K562 (cell line): ENCODE results near the gene AKT3. TPM values are rescaled to one million over a fixed set of nuclear protein-coding genes. Genes with fewer than 3 reads are reported as not detected.

Source experiments
- ATAC-seq: fragments of 200-7000 bp; cut with Tn5 transposase; 3 replicates; pipeline ENCODE4 v1.9.1; 2020; ENCODE audit warnings: moderate library complexity
- BruUV-seq: library from RNA; stranded (reverse); fragments of 400-500 nt; replicated peaks from 2 replicates; lab custom pipeline; 2021; lab: Mats Ljungman, UMichigan
- CTCF ChIA-PET: fragments of 300-600 bp; formaldehyde crosslinking; extraction: SDS; loops from one replicate; lab custom pipeline; 2021; ENCODE audit warnings: low intra/inter-chr PET ratio; lab: Yijun Ruan, JAX
- POLR2A ChIA-PET: fragments of 300-600, 350-650 bp; sonication (Branson Sonifier 250); formaldehyde crosslinking; extraction: SDS; loops from one replicate; lab custom pipeline; 2021; ENCODE audit warnings: antibody characterized with exemption, inconsistent platforms; lab: Yijun Ruan, JAX
- DNase-seq, 4 experiments: peaks; one replicate each; pipeline versions ENCODE4 v3.0.0 to v3.0.0-alpha.2; 2011 to 2018; ENCODE audit warnings: low spot score in 3 of 4, mixed read lengths in 3 of 4; ENCODE audit errors: extremely low read depth in 1 of 4
- FAIRE-seq: peaks from 2 replicates; lab custom pipeline; 2011; peaks lifted over from hg19 to GRCh38; lab: Jason Lieb, UNC
- H2AFZ ChIP-seq: 2 replicates; pipeline ENCODE4 v1.6.0; 2011; ENCODE audit warnings: low read depth, low read length, control low read depth, inconsistent platforms
- H3K27ac ChIP-seq: fragments of 200-600 bp; 3 replicates; pipeline ENCODE4 v1.8.0; 2011; ENCODE audit warnings: low read depth, mild to moderate bottlenecking, control low read depth, inconsistent platforms, low read length, moderate library complexity, mixed read lengths; ENCODE audit errors: extremely low read depth
- H3K27me3 ChIP-seq, 2 experiments: fragments of 300-600 bp in 1 of 2; 2 replicates in 1 of 2; 3 replicates in 1 of 2; pipeline versions ENCODE4 v1.6.0 to v1.8.0; 2011; ENCODE audit warnings: inconsistent platforms in 2 of 2, low read length in 2 of 2, mild to moderate bottlenecking in 1 of 2, mixed read lengths in 1 of 2, moderate library complexity in 1 of 2; ENCODE audit not compliant: control insufficient read depth in 2 of 2, insufficient read depth in 2 of 2
- H3K36me3 ChIP-seq: fragments of 300-600 bp; 3 replicates; pipeline ENCODE4 v1.8.0; 2011; ENCODE audit warnings: mild to moderate bottlenecking, low read length, inconsistent platforms; ENCODE audit not compliant: control insufficient read depth, insufficient read depth
- H3K4me1 ChIP-seq, 2 experiments: fragments of 200-600 bp in 1 of 2; replicated peaks in 1 of 2; 2 replicates in 1 of 2; 3 replicates in 1 of 2; pipeline versions ENCODE4 v1.5.1 to v1.8.0; 2011; ENCODE audit warnings: inconsistent platforms in 2 of 2, low read length in 2 of 2, mild to moderate bottlenecking in 1 of 2, mixed read lengths in 1 of 2, moderate library complexity in 1 of 2; ENCODE audit not compliant: control insufficient read depth in 2 of 2, insufficient read depth in 2 of 2
- H3K4me2 ChIP-seq: 2 replicates; pipeline ENCODE4 v1.6.1; 2011; ENCODE audit warnings: low read length, control low read depth, inconsistent platforms, mixed read lengths; ENCODE audit not compliant: insufficient read depth
- H3K4me3 ChIP-seq: fragments of 200-600 bp; sonication (generic), shearing (Covaris generic); 2 replicates; pipeline ENCODE4 v1.5.1; 2016; ENCODE audit warnings: control low read depth, inconsistent platforms
- H3K79me2 ChIP-seq: fragments of 200-600 bp; 3 replicates; pipeline ENCODE4 v1.8.0; 2011; ENCODE audit warnings: low read length, inconsistent platforms; ENCODE audit not compliant: control insufficient read depth, insufficient read depth
- H3K9ac ChIP-seq, 2 experiments: 2 replicates each; pipeline versions ENCODE4 v1.6.0 to v1.6.1; 2011; ENCODE audit warnings: low read depth in 2 of 2, low read length in 2 of 2, control low read depth in 1 of 2, inconsistent platforms in 1 of 2, mild to moderate bottlenecking in 1 of 2, mixed read lengths in 1 of 2; ENCODE audit not compliant: insufficient read depth in 1 of 2
- H3K9me1 ChIP-seq: one replicate; pipeline ENCODE4 v1.6.0; 2011; ENCODE audit warnings: inconsistent platforms, mild to moderate bottlenecking, low read length, moderate library complexity; ENCODE audit not compliant: control insufficient read depth, insufficient read depth
- H3K9me3 ChIP-seq: replicated peaks from 2 replicates; pipeline ENCODE4 v1.5.1; 2011; ENCODE audit warnings: low read depth, low read length, inconsistent platforms; ENCODE audit not compliant: control insufficient read depth, insufficient read depth
- H4K20me1 ChIP-seq: replicated peaks from 2 replicates; pipeline ENCODE4 v1.6.1; 2011; ENCODE audit warnings: low read length, inconsistent platforms, mixed read lengths; ENCODE audit not compliant: control insufficient read depth, insufficient read depth
- BHLHE40 ChIP-seq: IDR thresholded peaks from 2 replicates; pipeline ENCODE4 v1.6.1; 2011; ENCODE audit warnings: low read length, improper control_type of control experiment
- CEBPB ChIP-seq: fragments of 450-650 bp; IDR thresholded peaks from 2 replicates; pipeline ENCODE4 v1.6.1; 2016; ENCODE audit warnings: missing genetic modification characterization, missing compliant biosample characterization
- CHCHD3 ChIP-seq: fragments of 250-450 bp; sonication (Bioruptor Pico); IDR thresholded peaks from 2 replicates; pipeline ENCODE4 v2.1.2; 2022; ENCODE audit warnings: mild to moderate bottlenecking
- ELF4 ChIP-seq: fragments of 450-650 bp; formaldehyde crosslinking; IDR thresholded peaks from 2 replicates; pipeline ENCODE4 v1.4.0; 2022; ENCODE audit warnings: missing genetic modification characterization
- NCOR1 ChIP-seq: fragments of 450-650 bp; IDR thresholded peaks from 2 replicates; pipeline ENCODE4 v1.6.1; 2016; ENCODE audit warnings: mild to moderate bottlenecking, moderate library complexity
- SLC30A9 ChIP-seq: fragments of 250-450 bp; sonication (Bioruptor Pico); IDR thresholded peaks from 2 replicates; pipeline ENCODE4 v1.8.0; 2022; ENCODE audit warnings: mild to moderate bottlenecking, moderate library complexity
- SRSF9 ChIP-seq: fragments of 200-400 bp; formaldehyde crosslinking; IDR thresholded peaks from 2 replicates; pipeline ENCODE4 v1.6.1; 2017; ENCODE audit warnings: low read depth, low read length, borderline replicate concordance
- YY1 ChIP-seq, 3 experiments: IDR thresholded peaks; 2 replicates each; pipeline ENCODE4 v1.6.1; 2011; ENCODE audit warnings: low read length in 2 of 3, mild to moderate bottlenecking in 2 of 3, moderate library complexity in 2 of 3, borderline replicate concordance in 1 of 3, control low read depth in 1 of 3, low read depth in 1 of 3; ENCODE audit not compliant: insufficient read depth in 3 of 3, insufficient replicate concordance in 2 of 3, control insufficient read depth in 1 of 3, insufficient read length in 1 of 3; ENCODE audit errors: extremely low read depth in 1 of 3
- ZHX1 ChIP-seq: fragments of 150-350 bp; conservative IDR thresholded peaks from 2 replicates; pipeline ENCODE4 v1.6.1; 2014; ENCODE audit warnings: low read length
- ZNF347 ChIP-seq: fragments of 450-650 bp; formaldehyde crosslinking; IDR thresholded peaks from 2 replicates; pipeline ENCODE4 v1.4.0; 2020; ENCODE audit warnings: low read depth, mild to moderate bottlenecking, moderate library complexity
- ZNF395 ChIP-seq: fragments of 200-800 bp; sonication (Bioruptor generic); IDR thresholded peaks from 2 replicates; pipeline ENCODE4 v1.6.1; 2017; ENCODE audit warnings: missing genetic modification characterization, missing compliant biosample characterization
- ZNF431 ChIP-seq: sonication (generic); formaldehyde crosslinking; IDR thresholded peaks from 2 replicates; pipeline ENCODE4 v1.8.0; 2022; ENCODE audit warnings: mild to moderate bottlenecking, missing genetic modification reagents
- ZNF717 ChIP-seq: fragments of 250-450 bp; sonication (Bioruptor Pico); IDR thresholded peaks from 2 replicates; pipeline ENCODE4 v1.5.0; 2021
- ZSCAN29 ChIP-seq: fragments of 450-650 bp; IDR thresholded peaks from 2 replicates; pipeline ENCODE4 v1.6.1; 2017
- WGBS: fragments of 100-300 bp; shearing (Covaris generic); methylation state at CpG from one replicate; pipeline ENCODE4 v1.1.6; 2016; ENCODE audit warnings: low coverage, mixed read lengths; ENCODE audit not compliant: insufficient coverage; ENCODE audit errors: missing lambda C conversion rate; 5-methylcytosine and 5-hydroxymethylcytosine counted together
- in situ Hi-C: fragments of 300-500 bp; cut with MboI; formaldehyde crosslinking; loops from 4 replicates; pipeline ENCODE4 v1.15.0; 2018; ENCODE audit warnings: inconsistent platforms, mixed read lengths
- intact Hi-C: fragments of 100-400 bp; cut with micrococcal nuclease; formaldehyde crosslinking; loops from 2 replicates; pipeline ENCODE4 v1.14.2; 2022
- polyA plus RNA-seq, 8 experiments: library from polyadenylated mRNA; depleted of rRNA in 4 of 8; stranded (reverse) in 5 of 8; unstranded in 3 of 8; fragments of >200 nt; fragmentation: Nextera tagmentation in 2 of 8; fragmentation: Illumina TruSeq in 1 of 8; extraction: Ambion mirVana in 2 of 8; extraction: Trizol in 1 of 8; gene quantifications; 2 replicates each; pipeline versions ENCODE4 v1.2.1 to v1.2.3, GENCODE V29; 2011 to 2014; ENCODE audit warnings: inconsistent platforms in 1 of 8, missing spikeins in 1 of 8
- total RNA-seq, 7 experiments: library from RNA; depleted of rRNA in 6 of 7; stranded (reverse); fragments of >200 nt in 6 of 7; fragmentation: Illumina TruSeq in 2 of 7; extraction: Trizol in 2 of 7; gene quantifications; 2 replicates each; pipeline versions ENCODE4 v1.2.1 to v1.2.3, GENCODE V29; 2011 to 2021; ENCODE audit warnings: low replicate concordance in 1 of 7

The AKT3 gene
- total and polyA plus RNA-seq, 9 of the 15 experiments (the other 6 are each of a cell fraction or from before 2014, with no cell fraction given), result 0.04 to 0.54 (median 0.18) TPM; not detected in 1

DNA sequence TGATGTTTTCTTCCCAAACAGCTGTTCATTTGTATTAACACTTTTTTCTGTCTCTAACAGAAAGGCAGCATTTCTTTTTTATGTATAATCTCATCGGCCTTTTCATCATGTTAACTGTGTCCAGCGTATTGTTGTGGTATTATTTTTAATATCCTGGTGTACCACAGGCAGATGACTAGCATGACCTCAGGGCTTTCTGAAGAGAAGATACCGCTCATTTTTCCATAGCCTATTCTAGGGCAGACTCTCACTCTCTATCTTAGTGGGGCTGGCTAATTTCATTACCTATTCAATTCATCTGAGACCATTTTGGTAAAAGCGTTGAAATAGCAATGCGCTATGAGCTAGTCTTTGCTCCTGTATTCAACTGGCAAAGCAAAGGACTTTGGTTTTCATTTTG, 384.3 kb downstream of the AKT3 start:
- FAIRE-seq (no peak), DNase-seq (no peak), ATAC-seq (no peak)
- H2AFZ ChIP-seq, result no peak overlapping the region
- no peaks in the 10 kb centered on the region for H3K36me3 ChIP-seq
- ChIA-PET POLR2A (interaction anchor here (1.8 kb wide), 1 partner anchor 12 kb away, joined by 5 read pairs; no protein-coding TSS in a partner anchor), CTCF (no interaction called here)
- in situ Hi-C loops (no loop called here), intact Hi-C loops (no loop called here)
- no peaks in the 10 kb centered on the region for H3K79me2 ChIP-seq
- no peak overlapping the region for H3K4me2 ChIP-seq
- H3K27me3 ChIP-seq, result no peaks in the 10 kb centered on the region
- 36% methylated on average over 5 of the region's 5 CpGs for WGBS
- TF ChIP-seq ZNF347, result no peak
- TF ChIP-seq BHLHE40, result no peak
- TF ChIP-seq CEBPB (tag), result no peak
- TF ChIP-seq ZHX1, result no peak
- no peak for TF ChIP-seq NCOR1
- no peak for TF ChIP-seq ELF4 (CRISPR knock-in tag)
- TF ChIP-seq YY1 (IDR thresholded peaks at IDR 0.05; ENCODE audit: borderline replicate concordance in 1 of 3, control insufficient read depth in 1 of 3, extremely low read depth in 1 of 3, insufficient read depth in 3 of 3, insufficient read length in 1 of 3, insufficient replicate concordance in 2 of 3, low read depth in 1 of 3, low read length in 2 of 3), result no peak
- TF ChIP-seq SLC30A9 (CRISPR knock-in tag), result no peak
- TF ChIP-seq ZSCAN29, result no peak
- TF ChIP-seq SRSF9, result no peak
- no peak for TF ChIP-seq ZNF395 (CRISPR knock-in tag)
- no peak for TF ChIP-seq ZNF717
- TF ChIP-seq CHCHD3, result no peak
- no peak for TF ChIP-seq ZNF431
- no peaks in the 10 kb centered on the region for H3K4me1 ChIP-seq
- no peaks in the 10 kb centered on the region for H4K20me1 ChIP-seq
- H3K9me3 ChIP-seq, result no peaks in the 10 kb centered on the region
- H3K9me1 ChIP-seq, result no peaks in the 10 kb centered on the region
- no peak overlapping the region for H3K4me3 ChIP-seq
- BruUV-seq, result no TSS peak
- H3K9ac ChIP-seq, result no peak overlapping the region
- H3K27ac ChIP-seq, result no peak overlapping the region
